Subcutaneous abdominal adipose tissue (tissue), 5 donors: Measurements from ENCODE around the gene FCSK.

Source experiments
- H3K27ac ChIP-seq: one replicate; pipeline ENCODE4 v1.7.0; 2013; ENCODE audit warnings: low read depth, mild to moderate bottlenecking, inconsistent platforms, low read length, moderate library complexity
- H3K27me3 ChIP-seq, 5 donors: one replicate each; pipeline ENCODE4 v1.7.0; 2013; ENCODE audit warnings: low read length in 5 of 5, inconsistent platforms in 1 of 5; ENCODE audit not compliant: control insufficient read depth in 5 of 5, insufficient read depth in 4 of 5
- H3K36me3 ChIP-seq, 5 donors: one replicate each; pipeline ENCODE4 v1.7.0; 2013; ENCODE audit warnings: low read length in 5 of 5; ENCODE audit not compliant: control insufficient read depth in 5 of 5, insufficient read depth in 5 of 5
- H3K4me1 ChIP-seq, 5 donors: one replicate each; pipeline ENCODE4 v1.7.0; 2013; ENCODE audit warnings: low read length in 5 of 5, mild to moderate bottlenecking in 3 of 5, moderate library complexity in 1 of 5; ENCODE audit not compliant: control insufficient read depth in 5 of 5, insufficient read depth in 5 of 5
- H3K4me3 ChIP-seq, 5 donors: one replicate each; pipeline ENCODE4 v1.7.0; 2013; ENCODE audit warnings: low read length in 5 of 5, low read depth in 1 of 5
- H3K9ac ChIP-seq, 5 donors: one replicate each; pipeline ENCODE4 v1.7.0; 2013; ENCODE audit warnings: low read length in 5 of 5, mild to moderate bottlenecking in 4 of 5, moderate library complexity in 3 of 5
- H3K9me3 ChIP-seq, 5 donors: one replicate each; pipeline ENCODE4 v1.7.0; 2013; ENCODE audit warnings: low read length in 5 of 5; ENCODE audit not compliant: control insufficient read depth in 5 of 5
- donor health status: healthy.
- donor health status: healthy.
- donor health status: healthy.
- donor health status: healthy.
- donor health status: healthy.

FCSK gene

GRCh38 chr16:70430667-70431536 lies 23.5 kb upstream of the FCSK start:
- Histone ChIP-seq H3K4me3 (peak overlapping the region in 1 of 5 donors; percentile 37), H3K9ac (peak overlapping the region in 2 of 5 donors; percentile 26 to 51), H3K27me3 (no peaks in the 10 kb centered on the region), H3K36me3 (peaks cover 0 to 5% (median 0%) of the 10 kb centered on the region in 5 donors), H3K27ac (peak overlapping the region; percentile 85), H3K4me1 (peaks cover 35 to 74% (median 70%) of the 10 kb centered on the region in 5 donors), H3K9me3 (no peaks in the 10 kb centered on the region)

DNA sequence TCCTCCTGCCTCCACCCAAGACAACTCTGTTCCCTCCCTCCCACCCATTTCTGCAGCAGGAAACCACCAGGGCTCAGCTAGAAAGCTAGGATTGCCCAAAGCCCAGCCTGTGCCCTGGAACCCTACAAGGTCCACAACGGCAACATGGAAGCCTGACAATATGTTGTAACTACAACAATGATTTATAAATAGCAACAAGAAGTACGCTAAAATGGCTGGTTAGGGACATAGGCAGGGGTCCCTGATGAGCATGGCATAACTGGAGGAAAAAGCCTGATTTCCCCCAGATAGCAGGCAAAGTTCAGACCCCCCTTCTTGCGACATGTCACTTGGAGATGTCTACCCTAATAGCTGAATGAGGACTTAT lies 22.1 kb upstream of the FCSK start:
- Histone ChIP-seq H3K9ac (no peak overlapping the region), H3K27me3 (no peaks in the 10 kb centered on the region), H3K4me1 (peaks cover 36 to 79% (median 77%) of the 10 kb centered on the region in 5 donors), H3K27ac (peak overlapping the region; percentile 63), H3K9me3 (no peaks in the 10 kb centered on the region), H3K36me3 (peaks cover 0 to 5% (median 0%) of the 10 kb centered on the region in 5 donors), H3K4me3 (peak overlapping the region in 1 of 5 donors; percentile 28)

GRCh38 chr16:70432723-70433457 lies 21.5 kb upstream of the FCSK start:
- peaks cover 0 to 5% (median 0%) of the 10 kb centered on the region in 5 donors for H3K36me3 ChIP-seq
- peaks cover 36 to 79% (median 77%) of the 10 kb centered on the region in 5 donors for H3K4me1 ChIP-seq
- H3K27ac ChIP-seq = peak overlapping the region; percentile 63
- H3K4me3 ChIP-seq = peak overlapping the region in 3 of 5 donors; percentile 7 to 28 (median 27)
- no peaks in the 10 kb centered on the region for H3K9me3 ChIP-seq
- H3K27me3 ChIP-seq = no peaks in the 10 kb centered on the region
- peak overlapping the region in 2 of 5 donors; percentile 28 to 33 for H3K9ac ChIP-seq

- Histone ChIP-seq H3K36me3 (peaks cover 0 to 5% (median 0%) of the 10 kb centered on the region in 5 donors), H3K9ac (peak overlapping the region in 3 of 5 donors; percentile 33 to 60 (median 48)), H3K9me3 (no peaks in the 10 kb centered on the region), H3K27me3 (no peaks in the 10 kb centered on the region), H3K4me3 (peak overlapping the region in 3 of 5 donors; percentile 7 to 28 (median 27)), H3K27ac (peak overlapping the region; percentile 63), H3K4me1 (peaks cover 32 to 78% (median 76%) of the 10 kb centered on the region in 5 donors)
These were observed 20.8 kb upstream of the FCSK start for GRCh38 chr16:70433458-70434103.

DNA sequence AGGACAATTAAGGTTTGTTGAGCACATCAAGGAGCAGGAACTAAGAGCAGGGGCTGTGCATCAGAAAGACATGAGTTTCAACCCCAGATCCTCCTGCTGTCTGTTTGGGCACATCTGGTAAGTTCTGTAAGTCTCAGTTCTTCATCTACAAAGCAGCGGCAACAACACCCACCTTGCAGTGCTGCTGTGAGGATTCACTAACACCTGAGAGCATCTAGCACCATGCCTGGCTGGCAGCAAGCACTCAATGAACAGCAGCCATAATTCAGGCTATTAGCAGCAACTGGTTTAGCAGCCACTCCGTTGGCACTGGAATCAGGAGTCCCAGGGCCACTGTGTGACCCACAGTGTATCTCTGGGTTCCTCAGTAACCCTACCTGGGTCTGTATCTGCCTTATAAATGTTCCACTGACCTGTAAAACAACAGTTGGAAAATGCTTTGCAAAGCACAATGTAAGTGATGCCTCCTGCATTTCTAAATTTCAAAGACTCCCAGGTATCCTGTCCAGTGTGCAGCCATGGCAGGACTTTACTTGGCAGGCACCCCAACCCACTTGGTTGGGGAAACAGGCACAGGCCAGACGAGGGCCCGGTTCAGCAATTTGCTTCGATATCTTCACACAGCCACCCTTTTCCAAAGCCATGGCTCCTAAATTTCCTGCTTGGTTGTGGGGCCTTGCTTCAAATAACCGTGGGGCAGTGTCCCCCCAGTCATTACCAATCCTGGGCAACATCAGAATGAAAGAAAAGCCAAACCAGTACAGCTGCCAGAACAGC lies 19.7 kb upstream of the FCSK start:
- Histone ChIP-seq H3K9ac (no peak overlapping the region), H3K4me1 (peaks cover 27 to 74% (median 72%) of the 10 kb centered on the region in 5 donors), H3K27ac (no peak overlapping the region), H3K9me3 (no peaks in the 10 kb centered on the region), H3K36me3 (peaks cover 0 to 5% (median 0%) of the 10 kb centered on the region in 5 donors), H3K4me3 (no peak overlapping the region), H3K27me3 (no peaks in the 10 kb centered on the region)

GRCh38 chr16:70437017-70437581 lies 17.3 kb upstream of the FCSK start:
- Histone ChIP-seq H3K27ac (peak overlapping the region; percentile 42), H3K9ac (peak overlapping the region in 3 of 5 donors; percentile 11 to 65 (median 26)), H3K4me3 (peak overlapping the region in 4 of 5 donors; percentile 73 to 94 (median 80)), H3K27me3 (no peaks in the 10 kb centered on the region), H3K36me3 (peaks cover 0 to 5% (median 0%) of the 10 kb centered on the region in 5 donors), H3K9me3 (no peaks in the 10 kb centered on the region), H3K4me1 (peaks cover 24 to 56% (median 54%) of the 10 kb centered on the region in 5 donors)

- peaks cover 18 to 48% (median 46%) of the 10 kb centered on the region in 5 donors for H3K4me1 ChIP-seq
- peaks cover 0 to 5% (median 0%) of the 10 kb centered on the region in 5 donors for H3K36me3 ChIP-seq
- H3K27ac ChIP-seq = peak overlapping the region; percentile 42
- H3K4me3 ChIP-seq = peak overlapping the region; percentile 73 to 94 (median 77)
- peak overlapping the region; percentile 42 to 86 (median 75) for H3K9ac ChIP-seq
- no peaks in the 10 kb centered on the region for H3K9me3 ChIP-seq
- no peaks in the 10 kb centered on the region for H3K27me3 ChIP-seq
These were observed 16.5 kb upstream of the FCSK start for GRCh38 chr16:70437582-70438557.

GRCh38 chr16:70438585-70438968 lies 15.8 kb upstream of the FCSK start:
- Histone ChIP-seq H3K27me3 (no peaks in the 10 kb centered on the region), H3K9ac (peak overlapping the region in 3 of 5 donors; percentile 65 to 86 (median 75)), H3K36me3 (peaks cover 0 to 5% (median 0%) of the 10 kb centered on the region in 5 donors), H3K9me3 (no peaks in the 10 kb centered on the region), H3K4me1 (peaks cover 11 to 41% (median 39%) of the 10 kb centered on the region in 5 donors), H3K27ac (peak overlapping the region; percentile 42), H3K4me3 (peak overlapping the region; percentile 73 to 94 (median 77))
